B cell (primary cell): ENCODE data around the gene TTLL5.

Experiments
- CTCF ChIP-seq: fragments of 200-600 bp; IDR thresholded peaks from one replicate; pipeline ENCODE4 v1.8.0; 2022; ENCODE audit warnings: antibody characterized with exemption, mild to moderate bottlenecking
- EZH2 ChIP-seq: IDR thresholded peaks from 2 replicates; pipeline ENCODE4 v1.6.1; 2012; ENCODE audit warnings: borderline replicate concordance, low read depth, mild to moderate bottlenecking, moderate library complexity, low read length; ENCODE audit not compliant: insufficient read depth, poor library complexity, severe bottlenecking

DNA sequence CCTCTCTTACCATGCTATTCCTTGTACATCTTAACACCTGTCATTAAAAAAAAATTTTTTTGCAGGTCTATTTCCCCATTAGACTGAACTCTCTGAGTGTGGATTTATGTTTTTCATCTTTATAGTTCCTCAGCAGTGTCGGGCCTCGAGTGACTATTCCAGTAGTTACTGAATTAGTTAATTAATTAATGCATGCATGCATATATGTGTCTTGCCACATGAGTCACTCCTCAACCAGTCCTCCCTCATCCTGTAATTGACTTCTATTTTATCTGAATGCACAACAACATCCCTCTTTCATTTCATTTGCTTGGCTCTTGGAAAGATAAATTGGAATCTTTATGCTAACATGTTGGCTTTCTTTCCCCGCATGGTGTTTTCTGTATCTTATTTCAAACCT, 36.0 kb upstream of the TTLL5 start:
- TF ChIP-seq EZH2 (no peak), CTCF (no peak)
